GM20000 (cell line): Measurements from ENCODE around the gene PLA2R1.

Source experiments
- DNase-seq: peaks from one replicate; pipeline ENCODE4 v3.0.0; 2012; ENCODE audit warnings: low spot score
- TF ChIP-seq, protein P1 (sequence below): IDR thresholded peaks from 2 replicates; pipeline ENCODE4 v1.5.1; 2012; ENCODE audit warnings: mild to moderate bottlenecking, control low read depth; ENCODE audit errors: extremely low read depth, missing control alignments

PLA2R1 gene

GRCh38 chr2:160076914-160077313 is 14.5 kb upstream of the PLA2R1 start:
- TF ChIP-seq, protein P1, sequence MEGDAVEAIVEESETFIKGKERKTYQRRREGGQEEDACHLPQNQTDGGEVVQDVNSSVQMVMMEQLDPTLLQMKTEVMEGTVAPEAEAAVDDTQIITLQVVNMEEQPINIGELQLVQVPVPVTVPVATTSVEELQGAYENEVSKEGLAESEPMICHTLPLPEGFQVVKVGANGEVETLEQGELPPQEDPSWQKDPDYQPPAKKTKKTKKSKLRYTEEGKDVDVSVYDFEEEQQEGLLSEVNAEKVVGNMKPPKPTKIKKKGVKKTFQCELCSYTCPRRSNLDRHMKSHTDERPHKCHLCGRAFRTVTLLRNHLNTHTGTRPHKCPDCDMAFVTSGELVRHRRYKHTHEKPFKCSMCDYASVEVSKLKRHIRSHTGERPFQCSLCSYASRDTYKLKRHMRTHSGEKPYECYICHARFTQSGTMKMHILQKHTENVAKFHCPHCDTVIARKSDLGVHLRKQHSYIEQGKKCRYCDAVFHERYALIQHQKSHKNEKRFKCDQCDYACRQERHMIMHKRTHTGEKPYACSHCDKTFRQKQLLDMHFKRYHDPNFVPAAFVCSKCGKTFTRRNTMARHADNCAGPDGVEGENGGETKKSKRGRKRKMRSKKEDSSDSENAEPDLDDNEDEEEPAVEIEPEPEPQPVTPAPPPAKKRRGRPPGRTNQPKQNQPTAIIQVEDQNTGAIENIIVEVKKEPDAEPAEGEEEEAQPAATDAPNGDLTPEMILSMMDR: no peak

DNA sequence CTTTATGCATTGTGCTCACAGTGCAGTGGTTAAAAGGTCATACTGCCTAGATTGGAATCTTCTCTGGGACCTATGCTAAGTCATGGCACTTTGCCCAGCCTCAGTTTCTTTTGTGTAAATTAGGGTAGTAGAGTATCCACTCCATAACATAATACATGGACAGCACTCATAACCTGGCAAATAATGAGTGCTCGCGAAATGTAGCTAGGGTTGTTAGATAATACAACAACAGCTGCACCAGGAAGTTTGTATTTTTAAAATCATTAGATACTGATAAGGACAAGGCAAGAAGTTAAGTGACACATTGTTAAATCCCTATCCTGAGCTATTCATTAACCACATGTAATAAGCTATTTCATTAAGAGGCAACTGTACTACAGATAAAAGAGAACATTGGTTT is 13.8 kb upstream of the PLA2R1 start:
- TF ChIP-seq, protein P1: no peak
- no peak for DNase-seq

More at GRCh38 chr2:160076914-160077313, 14.5 kb upstream of the PLA2R1 start:
- DNase-seq: no peak

DNA sequence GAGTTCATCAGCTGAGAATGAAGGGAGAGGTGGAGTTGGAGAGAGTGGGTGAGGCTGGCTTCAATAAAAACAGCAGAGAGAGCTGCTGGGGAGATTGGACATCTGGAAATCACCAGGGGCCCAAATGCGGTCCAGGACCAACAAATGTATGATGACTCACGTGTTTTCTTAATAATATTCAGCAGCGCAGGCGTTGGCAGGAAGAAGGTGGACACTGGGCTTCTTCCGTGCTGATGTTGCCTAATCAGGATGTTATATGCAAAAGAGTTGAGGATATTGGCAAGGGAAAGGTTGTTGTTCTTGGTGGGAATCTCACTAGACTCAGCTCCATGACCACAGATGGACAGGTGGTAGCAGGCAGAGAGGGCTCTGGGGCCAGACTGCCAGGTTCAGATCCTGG is 12.8 kb upstream of the PLA2R1 start:
- no peak for DNase-seq
- TF ChIP-seq, protein P1: no peak

DNA sequence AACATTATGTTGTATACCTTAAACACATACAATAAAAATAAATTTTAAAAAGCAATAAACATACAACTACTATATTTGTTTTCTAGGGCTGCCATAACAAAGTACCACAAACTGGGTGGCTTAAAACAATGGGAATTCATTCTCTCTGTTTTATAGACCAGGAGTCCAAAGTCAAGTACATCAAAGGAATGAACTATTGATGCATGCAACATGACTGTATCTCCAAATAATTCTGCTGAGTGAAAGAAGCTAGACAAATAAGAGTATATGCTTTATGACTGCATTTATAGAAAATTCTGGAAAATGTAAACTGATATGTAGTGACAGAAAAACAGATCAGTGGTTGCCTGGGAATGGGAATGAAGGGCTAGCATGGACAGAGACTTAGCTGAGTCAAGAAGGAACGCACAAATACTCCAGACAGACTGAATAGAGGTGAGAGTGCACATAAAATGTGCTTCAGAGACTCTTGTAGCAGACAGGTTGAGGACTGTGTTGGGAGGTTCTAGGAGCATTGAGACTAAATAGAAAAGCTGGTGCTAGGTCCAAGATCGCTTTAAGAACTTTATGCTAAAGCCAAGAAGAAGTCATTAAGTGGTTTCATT is 11.0 kb upstream of the PLA2R1 start:
- DNase-seq: no peak
- TF ChIP-seq, protein P1: no peak

- TF ChIP-seq, protein P1: no peak
- no peak for DNase-seq
Observed at GRCh38 chr2:160068906-160069305, 6.5 kb upstream of the PLA2R1 start.

DNA sequence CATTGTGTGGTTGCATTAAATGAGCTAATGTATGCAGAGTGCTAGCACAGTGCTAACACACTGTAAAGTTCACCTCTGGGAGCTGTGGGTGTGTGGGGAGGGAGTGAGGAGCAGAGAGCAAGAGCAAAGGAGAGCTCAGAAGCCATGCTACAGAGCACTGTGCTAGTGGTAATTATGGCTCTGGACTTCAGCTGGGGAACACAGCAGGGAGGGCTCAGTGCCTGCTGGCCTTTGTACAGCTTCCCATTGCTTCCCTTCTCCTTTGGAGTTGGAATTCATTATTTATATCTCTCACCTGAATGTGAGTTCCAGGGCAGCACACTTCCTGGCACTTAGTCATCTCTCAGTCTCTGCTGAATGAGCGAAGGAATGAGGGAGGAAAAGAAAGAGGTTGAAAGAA is 2.5 kb upstream of the PLA2R1 start:
- DNase-seq: no peak
- TF ChIP-seq, protein P1: no peak

GRCh38 chr2:160063879-160064612 is 1.6 kb upstream of the PLA2R1 start:
- TF ChIP-seq, protein P1: no peak
- no peak for DNase-seq
